SKM-1 treated with dmso at 0.1 percent for 144 hours (cell line): ENCODE results near the gene OR4D6.
"Not testable (repeated sequence)": the region's sequence is repeated elsewhere in the genome, so short reads cannot be mapped to it uniquely, and the experiment has no call there.

ENCODE experiments used
- DNase-seq: peaks from one replicate; lab custom pipeline; 2025; ENCODE audit not compliant: unreplicated experiment; lab: John Stamatoyannopoulos, UW

Gene OR4D6

GRCh38 chr11:59456661-59457060 lies at the start of gene OR4D6:
Gene OR4D6, plus strand, starts transcription at chr11:59456961. Its CDS starts 0 bp downstream, at chr11:59456961.
- DNase-seq = no peak

GRCh38 chr11:59413646-59414045 lies 43.1 kb upstream of the OR4D6 start:
- peak; percentile 85 for DNase-seq

- DNase-seq = no peak
Measured at GRCh38 chr11:59415111-59415510, 41.6 kb upstream of the OR4D6 start.

GRCh38 chr11:59416613-59417012 lies 40.1 kb upstream of the OR4D6 start:
- DNase-seq = no peak

GRCh38 chr11:59417023-59417422 lies 39.7 kb upstream of the OR4D6 start:
- DNase-seq = no peak

GRCh38 chr11:59418156-59418555 lies 38.6 kb upstream of the OR4D6 start:
- no peak for DNase-seq

- DNase-seq = no peak
Measured at GRCh38 chr11:59423835-59424234, 32.9 kb upstream of the OR4D6 start.

GRCh38 chr11:59425131-59425530 lies 31.6 kb upstream of the OR4D6 start:
- DNase-seq = no peak

GRCh38 chr11:59426361-59427067 lies 30.2 kb upstream of the OR4D6 start, which contains the start of gene OR5A2:
Gene OR5A2, minus strand, starts transcription at chr11:59426413. Its CDS starts 3,460 bp downstream, at chr11:59422953.
- no peak for DNase-seq

GRCh38 chr11:59427068-59427382 lies 29.7 kb upstream of the OR4D6 start:
- DNase-seq = no peak

GRCh38 chr11:59429924-59430516 lies 26.7 kb upstream of the OR4D6 start:
- DNase-seq = peak; percentile 55

GRCh38 chr11:59436169-59436568 lies 20.6 kb upstream of the OR4D6 start, which contains the start of gene OR5A1:
Gene OR5A1, plus strand, starts transcription at chr11:59436469. Its CDS starts 6,700 bp downstream, at chr11:59443169.
- DNase-seq = no peak

GRCh38 chr11:59437770-59438169 lies 19.0 kb upstream of the OR4D6 start:
- DNase-seq = no peak

- DNase-seq = not testable (repeated sequence)
Measured at GRCh38 chr11:59445624-59446023, 11.1 kb upstream of the OR4D6 start.

- no peak for DNase-seq
Measured at GRCh38 chr11:59448484-59448883, 8.3 kb upstream of the OR4D6 start.

- no peak for DNase-seq
Measured at GRCh38 chr11:59459916-59460315, 3.2 kb downstream of the OR4D6 start.

GRCh38 chr11:59463190-59463641 lies 6.5 kb downstream of the OR4D6 start:
- DNase-seq = no peak

- DNase-seq = no peak
Measured at GRCh38 chr11:59473015-59473414, 16.3 kb downstream of the OR4D6 start, which contains the start of gene OR4D10. Gene OR4D10, plus strand, starts transcription at chr11:59473315. Its CDS starts 4,115 bp downstream, at chr11:59477430.

- no peak for DNase-seq
Measured at GRCh38 chr11:59475176-59475575, 18.4 kb downstream of the OR4D6 start.

- DNase-seq = no peak
Measured at GRCh38 chr11:59479906-59480305, 23.1 kb downstream of the OR4D6 start.

GRCh38 chr11:59480359-59480758 lies 23.6 kb downstream of the OR4D6 start:
- DNase-seq = no peak

GRCh38 chr11:59501931-59502330 lies 45.2 kb downstream of the OR4D6 start:
- no peak for DNase-seq
